Neural progenitor cell (in vitro differentiated cells): Measurements from ENCODE around the gene JAK2.

Experiments
- EZH2 ChIP-seq: fragments of 200-600 bp; sonication (generic); IDR thresholded peaks from 2 replicates; pipeline ENCODE4 v1.6.1; 2017; ENCODE audit warnings: antibody characterized with exemption, mild to moderate bottlenecking, moderate library complexity
- EZH2phosphoT487 ChIP-seq: fragments of 200-600 bp; sonication (generic); IDR thresholded peaks from 2 replicates; pipeline ENCODE4 v1.6.1; 2017; ENCODE audit warnings: antibody characterized with exemption
- TF ChIP-seq, protein P1 (sequence below): fragments of 200-600 bp; sonication (generic); IDR thresholded peaks from 2 replicates; pipeline ENCODE4 v1.5.1; 2017; ENCODE audit warnings: antibody characterized with exemption, mild to moderate bottlenecking

DNA sequence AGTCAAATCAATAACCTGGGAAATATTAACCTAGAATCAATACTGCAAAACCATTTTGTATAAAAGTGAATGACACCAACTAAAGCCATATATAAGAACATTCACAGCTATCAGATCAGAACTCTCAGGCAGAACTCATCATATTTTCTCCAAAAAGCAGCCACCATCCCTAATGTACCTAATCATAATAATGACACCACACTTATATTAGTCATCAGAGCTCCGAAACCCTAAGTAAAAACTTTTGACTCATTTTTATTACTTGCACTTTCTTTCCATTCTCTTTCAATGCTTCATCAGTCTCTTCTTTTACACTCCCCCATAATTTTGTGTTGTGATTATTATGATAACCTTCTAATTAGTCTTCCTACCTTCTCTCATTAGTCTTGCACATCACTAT, 155.1 kb downstream of the JAK2 start:
- TF ChIP-seq EZH2phosphoT487 (no peak), EZH2 (no peak)
- TF ChIP-seq, protein P1, sequence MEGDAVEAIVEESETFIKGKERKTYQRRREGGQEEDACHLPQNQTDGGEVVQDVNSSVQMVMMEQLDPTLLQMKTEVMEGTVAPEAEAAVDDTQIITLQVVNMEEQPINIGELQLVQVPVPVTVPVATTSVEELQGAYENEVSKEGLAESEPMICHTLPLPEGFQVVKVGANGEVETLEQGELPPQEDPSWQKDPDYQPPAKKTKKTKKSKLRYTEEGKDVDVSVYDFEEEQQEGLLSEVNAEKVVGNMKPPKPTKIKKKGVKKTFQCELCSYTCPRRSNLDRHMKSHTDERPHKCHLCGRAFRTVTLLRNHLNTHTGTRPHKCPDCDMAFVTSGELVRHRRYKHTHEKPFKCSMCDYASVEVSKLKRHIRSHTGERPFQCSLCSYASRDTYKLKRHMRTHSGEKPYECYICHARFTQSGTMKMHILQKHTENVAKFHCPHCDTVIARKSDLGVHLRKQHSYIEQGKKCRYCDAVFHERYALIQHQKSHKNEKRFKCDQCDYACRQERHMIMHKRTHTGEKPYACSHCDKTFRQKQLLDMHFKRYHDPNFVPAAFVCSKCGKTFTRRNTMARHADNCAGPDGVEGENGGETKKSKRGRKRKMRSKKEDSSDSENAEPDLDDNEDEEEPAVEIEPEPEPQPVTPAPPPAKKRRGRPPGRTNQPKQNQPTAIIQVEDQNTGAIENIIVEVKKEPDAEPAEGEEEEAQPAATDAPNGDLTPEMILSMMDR, result no peak
